Measurements from ENCODE around the gene OR52K1. TPM values are rescaled to one million over a fixed set of nuclear protein-coding genes. Genes with fewer than 3 reads are reported as not detected.

The OR52K1 gene
- total RNA-seq: not detected in 2 replicates

GRCh38 chr11:4482445-4482844, at the start of gene OR52K1:
TSS of gene OR52K1 (plus strand) at chr11:4482646. CDS start at chr11:4488901, 6,255 bp downstream.
- no peak for DNase-seq (ENCODE audit: low read depth in 2 of 2)

- DNase-seq (ENCODE audit: low read depth in 2 of 2): no peak
Measured at GRCh38 chr11:4433856-4434255, 48.6 kb upstream of the OR52K1 start.

GRCh38 chr11:4436411-4436810, 46.0 kb upstream of the OR52K1 start:
- DNase-seq (ENCODE audit: low read depth in 2 of 2): no peak

GRCh38 chr11:4441515-4441914, 40.9 kb upstream of the OR52K1 start:
- no peak for DNase-seq (ENCODE audit: low read depth in 2 of 2)

GRCh38 chr11:4443232-4443891, 39.1 kb upstream of the OR52K1 start:
- DNase-seq (ENCODE audit: low read depth in 2 of 2): no peak

- DNase-seq (ENCODE audit: low read depth in 2 of 2): no peak
Measured at GRCh38 chr11:4448995-4449394, 33.5 kb upstream of the OR52K1 start, which contains the start of gene OR52K2. TSS of gene OR52K2 (plus strand) at chr11:4449295. CDS start at chr11:4449340, 45 bp downstream.

GRCh38 chr11:4453118-4453517, 29.3 kb upstream of the OR52K1 start:
- no peak for DNase-seq (ENCODE audit: low read depth in 2 of 2)

GRCh38 chr11:4454021-4454420, 28.4 kb upstream of the OR52K1 start:
- no peak for DNase-seq (ENCODE audit: low read depth in 2 of 2)

GRCh38 chr11:4455419-4455818, 27.0 kb upstream of the OR52K1 start:
- DNase-seq (ENCODE audit: low read depth in 2 of 2): no peak

- DNase-seq (ENCODE audit: low read depth in 2 of 2): no peak
Measured at GRCh38 chr11:4459500-4459899, 22.9 kb upstream of the OR52K1 start.

GRCh38 chr11:4460151-4460550, 22.3 kb upstream of the OR52K1 start:
- DNase-seq (ENCODE audit: low read depth in 2 of 2): no peak

- no peak for DNase-seq (ENCODE audit: low read depth in 2 of 2)
Measured at GRCh38 chr11:4464216-4465159, 18.0 kb upstream of the OR52K1 start.

- DNase-seq (ENCODE audit: low read depth in 2 of 2): no peak
Measured at GRCh38 chr11:4465407-4465806, 17.0 kb upstream of the OR52K1 start.

- no peak for DNase-seq (ENCODE audit: low read depth in 2 of 2)
Measured at GRCh38 chr11:4466131-4466870, 16.1 kb upstream of the OR52K1 start.

- DNase-seq (ENCODE audit: low read depth in 2 of 2): no peak
Measured at GRCh38 chr11:4466871-4467442, 15.5 kb upstream of the OR52K1 start.

- no peak for DNase-seq (ENCODE audit: low read depth in 2 of 2)
Measured at GRCh38 chr11:4467811-4468606, 14.4 kb upstream of the OR52K1 start.

GRCh38 chr11:4479644-4480043, 2.8 kb upstream of the OR52K1 start:
- DNase-seq (ENCODE audit: low read depth in 2 of 2): no peak

- DNase-seq (ENCODE audit: low read depth in 2 of 2): peak in 1 of 2 donors; percentile 74
Measured at GRCh38 chr11:4480577-4481239, 1.7 kb upstream of the OR52K1 start.

- DNase-seq (ENCODE audit: low read depth in 2 of 2): no peak
Measured at GRCh38 chr11:4481240-4481582, 1.2 kb upstream of the OR52K1 start.

- no peak for DNase-seq (ENCODE audit: low read depth in 2 of 2)
Measured at GRCh38 chr11:4484310-4484709, 1.9 kb downstream of the OR52K1 start.
